Stimulated activated CD4-positive, alpha-beta T cell treated with anti-CD3 and anti-CD28 coated beads, Interleukin-2, amount 100 ng/mL, for 48 hours (primary cell): ENCODE measurements around the gene DNAAF3.
"Not testable (repeated sequence)": the region's sequence is repeated elsewhere in the genome, so short reads cannot be mapped to it uniquely, and the experiment has no call there.

ENCODE experiments used
- DNase-seq, 2 donors: peaks; one replicate each; pipeline ENCODE4 v3.0.0-alpha.2; 2020

Gene DNAAF3

DNA sequence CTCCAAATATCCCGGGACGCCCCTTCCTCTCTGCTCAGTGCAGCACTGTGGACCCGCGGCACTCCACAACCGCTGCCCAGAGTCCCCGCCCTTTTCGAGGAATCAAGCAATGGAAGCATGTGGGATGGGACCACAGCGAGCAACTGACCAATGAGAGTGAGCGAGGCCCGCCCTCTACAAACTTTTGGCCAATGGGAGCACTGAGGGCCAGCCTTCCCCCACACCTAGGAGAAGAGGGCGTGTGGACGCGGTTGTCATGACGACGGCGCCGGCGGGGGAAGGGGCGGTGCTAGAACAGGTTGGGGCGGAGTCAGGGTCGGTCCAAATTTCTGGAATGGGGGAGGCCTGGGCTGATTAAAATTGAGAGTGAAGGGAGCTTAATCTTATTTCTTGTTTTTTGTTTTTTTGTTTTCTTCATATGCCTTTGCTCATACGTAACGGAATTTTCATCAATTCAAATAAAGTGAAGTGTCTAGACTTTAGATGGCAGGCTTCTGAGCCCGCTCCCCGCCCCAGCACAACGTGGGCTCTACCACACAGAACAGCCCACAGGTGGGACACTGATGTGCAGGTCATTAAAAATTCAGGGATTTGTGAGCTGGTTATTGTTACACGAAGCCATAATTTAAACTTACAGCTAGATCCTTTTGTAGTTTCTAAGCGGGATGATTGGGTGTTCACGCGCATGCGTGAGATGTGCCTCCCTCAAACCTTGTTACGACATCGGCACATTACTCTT is at the start of gene DNAAF3:
DNAAF3 (minus strand) TSS at position 84 of the 739 bp plus-strand sequence. CDS start 200 bp downstream, outside the sequence.
- DNase-seq: peak; percentile 61 to 75

DNA sequence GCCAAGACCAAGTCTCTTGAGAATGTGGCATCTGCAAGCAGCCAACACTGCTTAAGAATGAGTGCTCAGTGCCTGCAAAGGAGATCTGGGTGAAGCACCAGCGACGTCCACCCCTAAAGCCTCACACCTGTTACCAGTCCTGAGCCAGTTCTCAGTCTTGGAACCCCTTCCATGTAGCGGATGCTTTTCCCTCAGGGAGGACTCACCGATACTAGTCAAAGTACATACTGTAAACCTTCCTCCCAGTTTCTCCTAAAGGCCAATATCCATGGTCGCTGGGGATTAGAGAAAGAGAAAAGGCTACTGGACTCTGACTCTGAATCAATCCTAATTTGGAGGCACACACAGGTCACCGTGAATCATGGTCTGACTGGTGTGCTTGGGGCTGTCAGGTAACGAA is 47.1 kb upstream of the DNAAF3 start:
- DNase-seq: no peak

DNA sequence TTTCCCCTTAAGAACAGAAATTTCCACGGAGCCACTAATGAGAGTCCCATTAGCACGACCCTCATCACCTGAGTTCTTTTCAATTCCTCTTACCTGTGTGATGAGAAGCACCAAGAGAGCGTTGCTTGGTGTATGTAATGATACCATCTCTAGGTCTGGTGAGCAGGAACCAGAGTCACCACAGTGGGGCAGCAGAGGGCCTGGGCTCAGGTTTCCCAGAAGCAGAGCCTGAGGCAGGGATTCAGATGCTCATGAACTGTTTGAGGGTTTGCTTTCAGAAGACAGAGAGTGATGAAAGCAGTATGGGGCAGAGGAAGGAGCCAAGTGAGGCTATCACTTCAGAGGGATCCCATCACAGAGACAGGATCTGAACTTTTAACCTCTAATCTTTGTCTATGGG is 46.0 kb upstream of the DNAAF3 start:
- DNase-seq: peak; percentile 48 to 52

DNA sequence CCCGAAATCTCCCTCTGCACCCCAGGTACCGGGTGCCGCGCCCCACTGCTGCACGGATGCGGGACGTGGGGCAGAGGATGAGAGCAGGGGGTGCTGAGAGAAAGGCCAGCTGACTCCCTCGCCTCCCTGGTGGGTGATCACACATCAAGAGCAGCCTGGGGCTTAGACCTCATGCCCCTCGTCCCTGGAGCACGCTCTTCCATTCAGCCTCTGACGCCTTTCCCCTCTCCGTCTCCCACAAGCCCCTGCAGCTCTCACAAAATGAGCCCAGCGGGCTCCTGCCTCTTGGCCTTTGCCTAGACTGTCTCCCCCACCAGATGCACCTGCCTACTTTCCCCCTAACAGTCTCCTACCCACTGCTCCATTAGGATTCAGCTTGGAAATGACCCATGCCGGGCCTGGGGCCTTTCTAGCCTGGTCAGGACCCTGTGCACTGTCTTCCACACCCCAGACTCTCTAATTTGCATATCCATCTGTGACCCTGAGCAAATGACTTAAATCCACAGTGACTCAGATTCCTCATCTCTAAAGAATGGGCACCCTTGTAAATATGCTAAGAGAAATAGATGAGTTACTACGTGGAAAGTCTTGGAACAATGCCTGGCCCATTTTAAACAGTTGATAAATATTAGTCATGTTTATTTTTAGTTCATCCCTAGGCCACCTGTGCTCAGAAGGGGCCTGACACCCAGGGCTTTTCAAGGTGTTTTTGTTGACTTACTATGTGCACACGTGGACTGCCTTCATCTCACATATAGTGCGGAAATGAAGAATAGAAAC is 43.5 kb upstream of the DNAAF3 start:
- no peak for DNase-seq

DNA sequence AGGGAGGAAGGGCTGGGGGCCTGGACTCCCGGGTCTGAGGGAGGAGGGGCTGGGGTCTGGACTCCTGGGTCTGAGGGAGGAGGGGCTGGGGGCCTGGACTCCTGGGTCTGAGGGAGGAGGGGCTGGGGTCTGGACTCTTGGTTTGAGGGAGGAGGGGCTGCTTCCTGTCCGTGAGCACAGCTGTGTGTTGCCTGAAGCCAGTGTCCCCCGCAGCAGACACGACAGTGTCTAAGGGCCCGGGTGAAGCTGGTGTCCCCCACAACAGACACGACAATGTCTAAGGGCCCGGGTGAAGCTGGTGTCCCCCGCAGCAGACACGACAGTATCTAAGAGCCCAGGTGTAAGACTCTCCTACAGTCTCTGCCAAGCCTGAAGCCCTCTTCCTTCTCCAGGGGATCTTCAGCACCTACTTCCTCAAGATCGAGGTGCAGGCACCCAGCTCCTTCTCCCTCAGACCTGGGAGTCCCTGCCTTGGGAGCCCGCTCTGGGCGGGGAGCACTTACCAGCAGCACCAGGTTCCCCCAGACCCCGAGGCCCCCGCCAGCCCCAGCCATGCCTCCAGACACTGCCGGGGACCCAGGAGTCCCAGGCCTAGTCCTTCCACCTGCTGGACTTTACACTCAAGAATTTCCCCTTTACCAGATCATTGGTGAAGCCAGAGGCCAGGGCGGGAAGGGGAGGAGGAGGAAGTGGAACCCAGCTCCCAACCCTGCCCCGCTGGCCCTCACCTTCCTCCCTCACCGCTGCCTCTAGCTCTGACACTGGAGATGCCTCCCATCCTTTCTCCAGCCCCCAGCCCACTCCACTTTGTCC is 42.7 kb upstream of the DNAAF3 start, which contains the start of gene PTPRH:
PTPRH (minus strand) TSS at position 622 of the 813 bp plus-strand sequence; CDS start at position 554, 68 bp downstream.
- DNase-seq: no peak

DNA sequence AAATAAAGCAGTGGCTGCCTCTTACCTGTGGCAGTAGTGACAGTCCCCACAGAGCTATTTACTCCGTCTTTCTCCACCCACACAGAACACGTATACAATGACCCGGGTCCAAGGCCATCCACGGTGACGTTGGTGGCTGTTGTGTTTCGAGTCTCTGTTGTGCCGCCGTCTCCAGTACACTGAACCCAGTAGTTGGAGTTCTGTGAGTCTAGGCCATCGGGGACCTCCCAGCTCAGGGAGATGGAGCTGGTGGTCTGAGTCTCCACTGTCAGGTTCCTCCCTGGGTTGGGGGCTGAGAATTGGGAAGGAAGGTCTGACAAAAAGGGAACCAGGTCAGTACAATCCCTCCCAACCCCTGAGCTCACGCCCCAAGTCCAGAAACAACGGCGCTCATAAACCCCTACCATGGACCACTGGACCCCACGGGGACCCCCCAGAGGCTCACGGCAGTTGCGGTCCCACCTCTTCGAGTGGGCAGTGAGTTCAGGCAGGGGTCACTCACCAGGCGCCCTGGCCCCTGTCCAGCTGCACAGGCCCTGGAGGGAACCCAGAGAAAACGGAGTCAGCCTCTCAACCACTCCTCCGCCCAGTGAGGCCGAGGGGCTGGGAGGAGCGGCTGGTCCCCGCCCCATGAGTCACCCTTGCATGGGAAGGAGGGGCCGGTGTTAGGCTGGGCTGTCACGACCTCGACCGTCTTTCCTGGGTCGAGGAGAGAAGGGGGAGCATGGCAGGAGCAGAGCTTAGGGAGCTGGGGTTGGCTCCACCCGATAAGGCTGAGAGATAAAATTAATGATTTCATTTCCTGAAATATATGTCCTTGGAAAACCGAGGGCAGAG is 40.5 kb upstream of the DNAAF3 start:
- peak; percentile 29 to 44 for DNase-seq

DNA sequence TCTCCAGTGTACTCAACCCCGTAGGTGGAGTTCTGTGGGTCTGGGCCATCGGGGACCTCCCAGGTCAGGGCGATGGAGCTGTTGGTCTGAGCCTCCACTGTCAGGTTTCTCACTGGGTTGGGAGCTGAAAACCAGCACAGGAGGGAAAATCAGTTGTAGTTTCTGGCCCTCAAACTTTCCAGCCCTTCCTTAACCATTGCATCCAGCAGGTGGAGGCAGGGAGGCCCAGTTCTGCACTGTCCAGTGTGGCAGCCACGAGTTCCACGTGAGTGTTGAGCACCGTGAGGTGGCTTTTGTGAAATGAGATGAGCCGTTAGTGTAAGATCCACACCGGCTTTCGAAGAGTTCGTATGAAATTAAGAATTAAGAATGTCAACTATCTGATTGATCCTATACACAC is 35.8 kb upstream of the DNAAF3 start:
- DNase-seq: not testable (repeated sequence)

DNA sequence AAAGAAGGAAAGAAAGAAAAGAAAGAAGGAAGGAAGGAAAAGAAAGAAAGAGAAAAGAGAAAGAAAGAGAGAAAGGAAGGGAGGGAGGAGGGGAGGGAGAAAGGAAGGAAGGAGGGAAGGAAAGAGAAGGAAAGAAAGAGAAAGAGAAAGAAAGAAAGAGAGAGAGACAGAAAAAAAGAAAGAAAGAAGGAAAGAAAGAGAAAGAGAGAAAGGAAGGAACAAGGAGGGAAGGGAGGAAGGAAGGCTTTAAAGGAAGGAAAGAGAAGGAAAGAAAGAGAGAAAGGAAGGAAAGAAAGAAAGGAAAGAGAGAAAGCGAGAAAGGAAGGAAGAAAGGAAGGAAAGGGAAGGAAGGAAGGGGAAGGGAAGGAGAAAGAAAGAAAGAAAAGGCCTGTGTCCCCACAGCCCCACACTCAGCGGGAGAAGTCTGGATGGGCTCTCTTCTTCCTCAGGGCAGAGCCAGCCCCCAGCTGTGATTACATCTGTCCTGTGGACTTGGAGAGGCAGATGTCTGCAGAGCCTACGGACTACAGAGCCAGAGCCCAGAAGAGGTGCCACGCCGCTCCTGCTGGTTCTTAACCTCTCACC is 33.3 kb upstream of the DNAAF3 start:
- DNase-seq: no peak

DNA sequence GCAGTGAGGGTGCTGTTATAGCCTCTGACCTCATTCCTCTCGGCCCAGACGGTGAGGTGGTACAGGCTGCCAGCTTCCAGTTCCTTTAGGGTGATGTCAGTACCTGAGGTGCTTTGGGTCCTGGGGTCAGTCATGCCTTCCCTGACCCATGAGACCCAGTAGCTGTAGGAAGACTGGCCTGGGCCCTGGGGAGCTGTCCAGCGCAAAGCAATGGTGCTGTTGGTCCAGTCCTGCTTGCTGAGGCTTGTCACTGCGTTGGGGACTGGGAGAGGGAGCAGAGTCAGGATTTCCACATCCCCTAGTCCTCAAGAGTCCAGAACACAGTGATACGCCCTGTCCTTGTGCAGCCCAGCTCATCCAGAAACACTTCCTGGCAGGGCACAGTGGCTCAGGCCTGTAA is 32.2 kb upstream of the DNAAF3 start:
- DNase-seq: no peak

DNA sequence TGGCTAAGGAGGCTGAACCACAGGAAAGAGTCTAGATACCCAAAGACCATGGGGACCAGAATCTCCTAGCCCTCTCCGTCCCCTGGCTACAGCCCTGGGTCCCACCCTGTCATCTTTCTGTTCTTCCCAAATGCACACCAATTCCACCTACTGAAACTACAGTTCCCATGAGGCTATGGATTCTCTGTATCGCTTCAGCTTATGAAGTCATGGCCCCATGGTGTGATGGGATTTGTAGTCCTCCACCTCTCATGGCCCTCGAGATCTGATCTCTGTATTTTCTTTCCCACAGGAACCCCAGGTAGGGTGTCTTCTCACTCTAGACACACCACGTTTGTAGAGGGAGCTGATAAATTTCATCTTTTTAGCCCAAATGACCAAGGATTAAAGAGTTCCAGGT is 31.1 kb upstream of the DNAAF3 start:
- DNase-seq: no peak

DNA sequence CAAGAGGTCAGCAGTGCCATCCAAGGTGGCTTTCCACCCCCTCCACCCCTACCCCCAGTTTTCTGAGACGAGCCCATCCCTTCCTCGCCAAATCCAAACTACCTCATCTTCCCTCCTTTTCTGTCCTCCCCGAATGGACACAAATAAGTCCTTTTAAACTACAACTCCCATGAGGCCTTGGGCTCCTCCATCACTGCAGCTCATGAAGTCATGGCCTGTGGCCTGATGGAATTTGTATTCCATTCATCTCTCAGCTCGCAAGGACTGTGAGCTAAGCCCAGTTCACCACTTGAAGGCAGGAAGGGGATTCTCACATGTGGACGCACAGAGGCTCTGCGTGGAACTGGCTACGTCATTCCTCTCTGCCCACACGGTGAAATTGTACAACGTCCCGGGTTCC is 30.4 kb upstream of the DNAAF3 start:
- no peak for DNase-seq

DNA sequence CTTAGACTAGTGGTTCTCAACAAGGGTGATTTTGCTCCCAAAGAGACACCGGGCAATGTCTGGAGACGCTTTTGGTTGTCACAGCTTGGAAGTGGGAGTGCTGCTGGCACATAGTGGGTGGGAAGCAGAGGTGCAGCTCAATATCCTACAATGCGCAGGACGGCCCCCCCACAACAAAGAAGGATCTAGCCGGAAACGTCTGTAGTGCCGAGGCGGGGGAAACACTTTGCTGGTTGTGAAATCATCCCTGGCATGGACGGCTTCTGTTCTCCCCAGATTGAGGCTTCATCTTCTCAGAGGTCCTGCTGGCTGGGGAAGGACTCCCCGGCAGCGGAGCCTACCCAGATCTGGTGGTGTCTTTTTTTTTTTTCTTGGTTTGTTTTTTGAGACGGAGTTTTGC is 27.1 kb upstream of the DNAAF3 start:
- DNase-seq: no peak

DNA sequence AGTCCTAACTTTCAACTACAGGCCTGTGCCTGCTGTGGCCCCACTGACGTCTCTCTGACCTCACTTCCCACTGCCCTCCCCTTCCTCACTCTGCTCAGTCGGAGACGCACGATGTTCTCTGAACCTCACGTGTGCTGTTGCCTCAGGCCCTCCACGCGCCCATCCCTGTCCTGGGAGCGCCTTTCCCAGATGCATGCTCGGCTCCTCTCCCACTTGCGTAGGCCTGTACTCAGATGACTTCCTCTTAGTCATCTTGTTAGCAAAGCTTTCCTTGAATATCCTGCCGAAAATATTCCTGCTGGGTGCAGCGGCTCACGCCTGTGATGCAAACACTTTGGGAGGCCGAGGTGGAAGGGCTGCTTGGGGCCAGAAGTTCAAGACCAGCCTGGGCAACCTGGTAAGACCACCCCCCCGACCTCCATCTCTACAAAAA is 23.0 kb upstream of the DNAAF3 start:
- no peak for DNase-seq

DNA sequence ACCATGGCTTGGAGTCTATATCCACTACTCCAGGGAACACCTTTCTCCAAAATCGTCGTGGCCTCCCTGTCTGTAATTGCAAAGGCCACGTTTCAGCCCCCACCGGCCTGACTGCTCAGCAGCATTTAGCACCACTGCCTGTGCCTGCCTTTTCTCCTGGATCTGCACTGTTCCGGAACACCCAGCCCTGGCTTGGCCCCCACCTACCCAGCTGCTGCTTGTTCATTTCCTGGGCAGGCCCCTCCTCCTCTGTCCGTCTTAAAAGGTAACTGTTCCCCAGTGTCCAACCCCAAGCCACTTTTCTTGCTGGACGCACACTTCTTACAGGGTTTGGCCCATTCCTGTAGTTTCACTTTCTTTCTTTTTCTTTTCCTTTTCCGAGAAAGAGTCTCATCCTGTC is 22.2 kb upstream of the DNAAF3 start:
- no peak for DNase-seq

DNA sequence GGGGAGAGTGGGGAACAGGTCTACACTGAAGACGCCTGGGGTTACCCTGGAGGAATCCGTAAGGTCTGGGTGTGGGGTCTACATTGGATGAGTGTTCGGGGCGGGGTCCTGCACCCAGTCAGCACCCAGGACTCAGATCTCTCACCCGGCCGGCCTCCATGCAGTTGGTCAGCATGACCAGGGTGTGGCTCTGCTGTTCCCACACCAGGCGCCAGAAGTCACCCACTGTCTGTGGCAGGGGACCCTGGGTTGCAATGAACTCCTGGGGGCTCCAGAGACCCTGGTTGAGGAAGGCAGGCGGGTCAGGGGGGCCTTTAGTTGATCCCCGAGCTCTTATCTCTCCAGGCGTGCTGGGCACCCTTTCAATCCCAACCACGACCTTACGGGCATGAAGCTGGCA is 19.7 kb upstream of the DNAAF3 start:
- DNase-seq: no peak

DNA sequence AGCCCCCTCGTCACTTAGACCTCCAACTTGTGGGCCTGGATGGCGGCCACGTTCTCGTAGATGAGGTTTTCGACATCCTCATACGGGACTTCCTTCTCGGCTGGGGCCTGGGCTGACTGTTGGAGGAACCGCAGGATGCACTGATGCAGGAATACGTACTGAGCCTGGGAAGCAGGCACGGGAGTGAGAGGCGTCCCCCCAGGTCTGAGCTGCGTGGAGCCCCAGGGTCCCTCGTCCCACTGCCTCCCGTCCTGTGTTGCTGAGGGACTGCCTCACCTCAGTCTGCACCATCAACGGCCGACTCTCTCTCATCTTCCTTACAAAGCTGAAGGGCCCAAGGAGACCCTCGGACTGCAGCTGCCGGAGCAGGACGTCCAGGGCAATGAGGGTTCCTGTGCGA is 15.3 kb upstream of the DNAAF3 start:
- no peak for DNase-seq

DNA sequence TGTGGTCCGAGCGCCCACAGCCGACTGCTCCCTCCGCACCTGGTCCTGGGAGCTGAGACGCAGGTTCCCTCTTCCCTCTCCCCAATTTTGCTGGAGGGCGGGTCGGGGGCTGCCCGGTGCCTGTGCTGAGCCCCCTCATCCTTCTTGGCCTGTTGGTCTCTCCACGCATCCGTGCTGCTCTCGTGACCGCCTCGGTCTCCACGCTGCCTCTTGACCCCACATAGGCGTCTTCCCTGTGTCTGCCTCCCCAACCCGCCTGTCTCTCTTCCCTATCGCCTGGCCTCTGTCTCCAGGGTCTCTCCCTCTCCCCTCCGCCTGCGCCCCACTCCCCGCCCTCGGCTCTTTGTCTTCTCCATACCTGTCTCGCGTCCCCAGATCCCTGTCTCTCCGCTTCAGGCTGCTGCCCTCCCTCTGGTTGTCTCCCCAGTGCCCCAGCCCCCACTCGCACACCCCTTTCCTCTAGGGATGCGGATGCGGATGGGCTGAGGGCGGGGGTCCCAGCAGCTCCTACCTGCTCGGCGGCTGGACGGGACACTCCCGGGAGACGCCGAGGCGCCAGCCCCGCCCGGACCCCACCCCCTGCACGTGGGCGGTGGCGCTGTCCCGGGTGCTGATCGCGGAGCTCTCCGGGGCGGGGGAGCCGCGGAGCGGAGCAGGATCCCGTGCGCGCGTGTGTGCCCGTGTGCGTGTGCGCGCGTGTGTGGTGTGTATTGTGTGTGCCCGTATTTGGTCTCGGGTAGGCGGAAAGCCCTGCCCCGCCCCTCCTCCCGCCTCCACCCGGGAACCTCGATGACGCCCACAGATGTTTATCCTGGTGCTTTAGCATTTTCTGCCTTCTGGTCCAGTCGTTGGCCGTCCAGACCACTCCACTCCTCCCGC is 13.4 kb upstream of the DNAAF3 start, which contains the start of gene SYT5:
SYT5 (minus strand) TSS at position 684 of the 879 bp plus-strand sequence. CDS start 1,248 bp downstream, outside the sequence.
- peak; percentile 70 for DNase-seq

DNA sequence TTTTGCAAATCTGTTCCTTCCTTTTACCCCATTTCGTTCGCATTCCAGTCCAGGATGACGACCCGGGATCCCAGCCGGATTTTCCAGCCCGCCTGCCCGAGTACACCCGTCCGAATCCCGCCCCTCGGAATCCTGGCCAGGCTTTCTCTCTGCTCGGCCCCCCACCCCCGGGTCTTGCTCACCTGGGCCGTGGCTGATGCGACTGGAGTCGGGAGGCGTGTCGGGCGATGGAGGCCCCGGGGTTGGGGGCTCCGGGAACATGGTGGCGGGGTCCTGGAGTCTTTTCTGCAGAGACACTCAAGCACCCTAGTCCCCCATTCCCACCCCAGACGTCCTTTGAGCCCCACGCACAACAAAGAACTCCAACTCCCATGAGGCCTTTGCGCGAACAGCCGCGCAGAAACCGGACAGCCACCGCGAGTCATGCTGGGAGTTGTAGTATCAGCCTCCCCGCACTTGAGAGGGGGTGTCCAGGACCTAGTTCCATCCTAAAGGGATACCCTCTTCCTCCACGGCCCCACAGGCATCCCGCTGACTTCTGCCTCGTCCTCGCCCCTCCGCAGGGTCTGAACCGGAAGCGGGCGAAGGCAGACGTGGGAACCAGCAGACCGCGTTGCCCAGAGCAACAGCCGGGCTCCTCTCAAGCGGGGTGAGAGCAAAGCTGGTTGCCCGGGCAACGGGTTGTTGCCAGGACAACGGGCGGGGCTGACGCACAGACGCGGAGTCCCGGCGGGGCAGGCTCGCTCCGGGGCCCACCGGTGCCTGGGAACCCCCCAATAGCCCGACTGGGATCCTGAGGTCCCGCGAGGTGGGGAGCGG is 12.6 kb upstream of the DNAAF3 start:
- DNase-seq: peak; percentile 76 to 82

DNA sequence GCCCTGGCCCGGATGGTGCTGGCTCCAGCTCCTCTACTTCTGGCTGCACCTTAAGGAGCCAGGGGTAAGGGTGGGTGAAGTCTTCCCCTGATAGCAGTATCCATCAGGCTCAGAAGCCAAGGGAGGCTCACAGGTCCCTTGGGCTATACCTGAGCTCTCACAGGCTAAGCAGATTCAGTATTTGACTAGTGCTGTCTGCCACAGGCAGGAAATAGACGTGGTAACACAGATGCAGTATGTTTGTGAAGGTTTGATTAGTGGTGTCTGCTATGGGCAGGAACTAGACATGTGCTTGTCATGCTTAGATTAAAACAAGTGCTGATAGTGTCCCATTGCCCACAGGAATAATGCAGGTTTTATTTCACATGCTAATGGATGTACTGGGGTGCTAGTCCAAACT is 9.7 kb upstream of the DNAAF3 start:
- no peak for DNase-seq
